Testis (tissue), 3 donors: ENCODE data around the gene FLAD1. TPM values are rescaled to one million over a fixed set of nuclear protein-coding genes. Genes with fewer than 3 reads are reported as not detected.

Source experiments
- DNase-seq: peaks from one replicate; pipeline ENCODE4 v3.0.0-alpha.2; 2019
- H3K27ac ChIP-seq, 2 donors: fragments of 200-600 bp; sonication (generic); one replicate each; pipeline ENCODE4 v1.5.1; 2019
- H3K27me3 ChIP-seq: fragments of 200-600 bp; sonication (generic); one replicate; pipeline ENCODE4 v1.5.1; 2019
- H3K36me3 ChIP-seq: fragments of 200-600 bp; sonication (generic); one replicate; pipeline ENCODE4 v1.5.1; 2017; ENCODE audit warnings: low read depth; ENCODE audit errors: missing control alignments
- H3K4me1 ChIP-seq: fragments of 200-600 bp; sonication (generic); one replicate; pipeline ENCODE4 v1.5.1; 2019
- H3K4me3 ChIP-seq, 2 donors: fragments of 200-600 bp; sonication (generic); one replicate each; pipeline ENCODE4 v1.5.1; 2017 to 2019
- H3K9me3 ChIP-seq: fragments of 200-600 bp; sonication (generic); one replicate; pipeline ENCODE4 v1.5.1; 2017
- CTCF ChIP-seq, 3 experiments: fragments of 450-650 bp in 2 of 3; fragments of 200-600 bp in 1 of 3; sonication (generic) in 1 of 3; IDR thresholded peaks; one replicate each; pipeline ENCODE4 v1.5.1; 2016 to 2019; ENCODE audit warnings: antibody characterized with exemption in 3 of 3, mild to moderate bottlenecking in 2 of 3, moderate library complexity in 1 of 3
- POLR2A ChIP-seq: fragments of 450-650 bp; IDR thresholded peaks from one replicate; pipeline ENCODE4 v1.6.1; 2017; ENCODE audit warnings: antibody characterized with exemption, mild to moderate bottlenecking, moderate library complexity
- WGBS, 2 donors: methylation state at CpG; one replicate each; pipeline ENCODE4 v1.1.5; 2018; 5-methylcytosine and 5-hydroxymethylcytosine counted together
- intact Hi-C: fragments of 100-400 bp; cut with DNase I; formaldehyde crosslinking; loops from one replicate; pipeline ENCODE4 v1.15.1; 2023; ENCODE audit warnings: low total_unique reads
- polyA plus RNA-seq: library from polyadenylated mRNA; stranded (reverse); fragments of 350-450 nt; fragmentation: Illumina TruSeq; extraction: RNeasy Lipid Tissue Mini Kit (QIAGEN cat#74804); gene quantifications from one replicate; pipeline ENCODE4 v1.2.3, GENCODE V29; 2014; ENCODE audit warnings: low read depth, low replicate concordance; ENCODE audit not compliant: insufficient read depth
- total RNA-seq, 2 donors: library from RNA; depleted of rRNA; stranded (reverse); fragments of >200 nt; gene quantifications; one replicate each; pipeline ENCODE4 v1.2.3, GENCODE V29; 2016

Gene FLAD1
- total and polyA plus RNA-seq, 3 donors from 2014 or later = 26.5 to 46.5 (median 35.0) TPM

DNA sequence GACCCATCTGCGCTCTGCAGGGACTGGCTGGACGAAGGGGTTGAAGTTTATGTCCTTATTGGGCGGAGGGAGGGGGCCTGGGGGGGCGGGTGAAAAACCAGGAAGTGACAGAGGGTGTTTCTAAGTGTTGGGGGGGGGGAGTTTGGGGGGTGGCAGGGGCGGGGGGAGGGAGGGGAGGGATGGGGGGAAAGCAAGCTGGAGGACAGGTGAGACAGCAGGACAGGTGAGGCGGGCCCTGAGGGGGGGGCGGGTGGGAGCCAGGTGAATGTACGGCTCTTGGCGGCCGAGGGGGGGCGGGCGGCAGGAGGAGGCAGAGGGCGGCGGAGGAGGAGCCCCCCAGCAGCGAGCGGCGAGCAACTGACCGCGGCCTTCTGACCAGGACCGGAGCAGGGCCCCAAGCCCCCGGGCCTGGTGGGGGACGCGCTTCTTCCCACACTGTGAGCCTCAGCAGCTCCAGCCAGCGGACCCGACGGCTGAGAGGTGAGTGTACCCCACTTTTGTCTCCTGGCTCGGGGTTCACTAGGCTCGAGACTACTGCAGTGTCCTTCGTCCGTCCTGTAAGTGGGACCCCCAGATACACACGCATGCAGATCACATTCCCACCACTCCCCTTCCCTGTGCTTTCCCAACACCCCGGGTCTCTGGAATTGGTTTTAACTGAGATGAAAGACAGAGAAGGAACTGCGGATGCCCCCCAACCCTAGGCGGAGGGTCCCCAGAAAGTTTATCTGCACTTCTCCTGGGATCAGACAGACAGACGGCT is 19.5 kb downstream of the FLAD1 start, which contains the start of gene ZBTB7B:
Gene ZBTB7B, plus strand, starts transcription at position 339 of the 763 bp plus-strand sequence. CDS start 11,859 bp downstream, outside the sequence.
- intact Hi-C loops = no loop called here
- no peaks in the 10 kb centered on the region for H3K9me3 ChIP-seq
- TF ChIP-seq POLR2A = no peak
- TF ChIP-seq CTCF (IDR thresholded peaks at IDR 0.05) = no peak
- peak within 1 kb of the TSS; percentile 98 for H3K27ac ChIP-seq
- WGBS, 2 donors = 0 to 1% methylated on average over 9 to 32 of the region's 35 CpGs
- H3K4me1 ChIP-seq = peaks cover 31% of the 10 kb centered on the region
- H3K36me3 ChIP-seq = no peaks in the 10 kb centered on the region
- H3K27me3 ChIP-seq = no peaks in the 10 kb centered on the region
- H3K4me3 ChIP-seq = peak within 1 kb of the TSS; percentile 77 to 84
- DNase-seq = no peak

DNA sequence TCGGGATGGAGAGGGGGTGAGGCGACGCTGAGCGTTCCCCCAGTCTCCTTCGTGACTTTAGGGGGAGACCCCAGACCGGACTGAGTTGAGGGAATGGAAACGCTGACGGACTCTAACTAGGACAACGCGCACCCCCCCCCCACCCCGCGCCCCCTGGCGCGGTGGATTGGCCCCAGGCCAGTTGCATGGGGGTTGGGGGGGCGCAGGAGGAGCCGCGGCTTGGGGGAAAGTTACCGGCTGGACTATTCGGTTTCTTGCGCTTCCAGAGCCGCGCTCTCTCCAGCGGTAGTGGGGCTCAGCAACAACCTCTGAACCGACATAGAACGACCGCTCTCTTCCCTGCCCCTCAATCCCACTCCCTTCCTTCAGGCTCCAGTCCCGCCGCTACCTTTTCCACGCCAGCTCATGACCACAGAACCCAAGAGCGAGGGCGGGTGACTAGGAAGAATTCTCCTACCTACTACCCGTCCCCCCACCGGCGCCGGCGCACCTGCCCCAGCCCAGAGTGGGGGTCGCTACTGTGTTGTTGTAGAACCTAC is 20.2 kb downstream of the FLAD1 start:
- TF ChIP-seq CTCF (IDR thresholded peaks at IDR 0.05) (no peak), POLR2A (no peak)

DNA sequence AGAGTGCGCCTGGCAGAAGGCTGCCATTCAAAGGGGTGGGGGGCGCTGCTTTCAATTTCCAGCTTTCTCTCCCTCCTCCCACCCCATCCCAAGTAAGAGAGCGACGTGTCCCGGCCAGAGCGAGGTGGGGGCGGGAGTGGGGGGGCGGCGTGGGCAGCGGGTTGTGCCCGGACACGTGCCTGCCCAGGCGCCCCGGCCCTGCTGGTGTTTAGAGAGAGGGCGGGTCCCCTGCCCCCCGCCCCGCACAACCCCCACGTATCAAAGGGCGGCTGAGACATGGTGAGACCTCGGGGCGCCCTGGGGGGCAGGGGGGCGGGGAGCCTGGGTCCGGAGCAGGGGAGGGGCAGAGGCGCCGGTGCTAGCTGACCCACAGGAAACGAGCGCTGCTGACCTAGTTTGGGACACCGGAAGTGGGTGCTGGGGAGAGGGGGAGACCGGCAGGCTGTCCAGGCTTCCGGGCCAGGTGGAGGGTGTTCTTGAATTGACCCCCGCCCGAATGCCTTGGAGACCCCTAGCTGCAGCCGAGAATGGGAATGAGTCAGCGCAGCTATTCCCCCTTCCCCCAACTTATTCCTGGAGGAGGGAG is 20.7 kb downstream of the FLAD1 start:
- Histone ChIP-seq H3K4me1 (peaks cover 35% of the 10 kb centered on the region), H3K36me3 (no peaks in the 10 kb centered on the region), H3K27me3 (no peaks in the 10 kb centered on the region), H3K9me3 (no peaks in the 10 kb centered on the region), H3K27ac (peak overlapping the region; percentile 91 to 98), H3K4me3 (peak overlapping the region; percentile 77 to 84)
- 0 to 1% methylated on average over 15 to 31 of the region's 34 CpGs for WGBS, 2 donors
- peak; percentile 73 for DNase-seq
- intact Hi-C loops = no loop called here
- no peak for TF ChIP-seq POLR2A
- no peak for TF ChIP-seq CTCF (IDR thresholded peaks at IDR 0.05)

More for the DNA sequence above, 20.2 kb downstream of the FLAD1 start:
- Histone ChIP-seq H3K4me1 (peaks cover 31% of the 10 kb centered on the region), H3K9me3 (no peaks in the 10 kb centered on the region), H3K27me3 (no peaks in the 10 kb centered on the region), H3K4me3 (peak overlapping the region; percentile 77 to 84), H3K36me3 (no peaks in the 10 kb centered on the region), H3K27ac (peak overlapping the region; percentile 91 to 98)
- DNase-seq = peak; percentile 38
- intact Hi-C loops = no loop called here
- WGBS, 2 donors = 0 to 1% methylated on average over 24 to 36 of the region's 37 CpGs

- DNase-seq = no peak
- H3K4me1 ChIP-seq = peaks cover 28% of the 10 kb centered on the region
- peak overlapping the region; percentile 91 to 98 for H3K27ac ChIP-seq
- no peaks in the 10 kb centered on the region for H3K9me3 ChIP-seq
- no peaks in the 10 kb centered on the region for H3K36me3 ChIP-seq
- peak overlapping the region; percentile 77 to 84 for H3K4me3 ChIP-seq
- intact Hi-C loops = no loop called here
- no peaks in the 10 kb centered on the region for H3K27me3 ChIP-seq
- TF ChIP-seq POLR2A (no peak), CTCF (IDR thresholded peaks at IDR 0.05) (no peak)
- WGBS, 2 donors = 21 to 33% methylated on average over 4 to 5 of the region's 5 CpGs
These were observed 21.4 kb downstream of the FLAD1 start for GRCh38 chr1:155004352-155005075.
